GM21528 (cell line): ENCODE data around the gene USP8.

ENCODE experiments used
- ATAC-seq: cut with Tn5 transposase; IDR thresholded peaks from one replicate; pipeline ENCODE4 v1.9.1; 2021; ENCODE audit warnings: mild to moderate bottlenecking, moderate library complexity; ENCODE audit not compliant: unreplicated experiment, low FRiP score

Gene USP8

DNA sequence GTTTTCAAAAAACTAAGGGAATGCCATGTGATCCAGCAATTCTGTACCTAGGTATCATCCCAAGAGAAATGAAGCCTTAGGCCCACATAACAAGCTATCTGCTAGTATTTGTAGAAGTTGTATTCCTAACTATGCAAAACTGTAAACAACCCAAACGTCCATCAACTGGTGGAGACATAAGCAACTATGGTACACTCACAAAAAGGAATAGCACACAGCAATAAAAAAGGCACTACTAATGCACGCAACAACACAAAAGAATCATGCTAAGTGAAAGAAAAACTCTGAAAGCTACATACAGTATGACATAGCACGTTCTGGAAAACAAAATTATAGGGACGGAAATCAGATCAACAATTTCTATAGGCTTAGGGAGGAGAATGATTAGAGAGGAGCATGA is 107.0 kb downstream of the USP8 start:
- no peak for ATAC-seq

GRCh38 chr15:50531766-50532165 is 107.6 kb downstream of the USP8 start:
- no peak for ATAC-seq

DNA sequence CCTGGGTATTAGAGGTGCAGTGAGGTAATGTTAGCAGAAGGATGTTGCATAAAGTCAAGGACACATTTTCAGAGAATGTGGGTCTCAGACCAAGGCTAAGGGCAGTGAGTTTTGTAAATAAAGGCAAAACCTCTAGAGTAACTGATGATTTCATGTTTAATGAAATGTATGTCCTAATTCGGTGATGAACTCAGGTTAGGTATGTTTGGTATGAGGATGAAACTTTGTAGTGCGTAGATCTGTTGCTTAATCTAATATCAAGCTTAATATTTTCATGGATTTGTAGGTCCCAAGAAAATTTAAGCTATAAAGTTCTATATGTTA is 118.6 kb downstream of the USP8 start:
- no peak for ATAC-seq

GRCh38 chr15:50543556-50543955 is 119.4 kb downstream of the USP8 start:
- no peak for ATAC-seq

- no peak for ATAC-seq
Observed at GRCh38 chr15:50544368-50544767, 120.2 kb downstream of the USP8 start.

GRCh38 chr15:50546566-50546965 is 122.4 kb downstream of the USP8 start, which contains the start of gene USP50:
TSS of gene USP50 (minus strand) at chr15:50546666. CDS start at chr15:50546525, 141 bp downstream.
- ATAC-seq, result no peak

DNA sequence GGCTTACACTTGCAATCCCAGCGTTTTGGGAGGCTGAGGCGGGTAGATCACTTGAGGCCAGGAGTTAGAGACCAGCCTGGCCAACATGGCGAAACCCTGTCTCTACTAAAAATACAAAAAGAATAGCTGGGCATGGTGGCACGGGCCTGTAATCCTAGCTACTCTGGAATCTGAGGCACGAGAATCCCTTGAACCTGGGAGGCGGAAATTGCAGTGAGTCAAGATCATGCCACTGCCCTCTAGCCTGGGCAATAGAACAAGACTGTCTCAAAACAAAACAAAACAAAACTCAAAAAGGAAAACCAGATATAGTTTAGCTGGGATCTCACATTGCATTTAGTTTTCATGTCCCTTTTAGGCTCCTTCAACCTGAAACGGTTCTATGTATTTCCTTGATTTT is 125.1 kb downstream of the USP8 start:
- no peak for ATAC-seq

- ATAC-seq, result no peak
Observed at GRCh38 chr15:50552238-50552637, 128.0 kb downstream of the USP8 start.

- ATAC-seq, result no peak
Observed at GRCh38 chr15:50556642-50557371, 132.6 kb downstream of the USP8 start.

DNA sequence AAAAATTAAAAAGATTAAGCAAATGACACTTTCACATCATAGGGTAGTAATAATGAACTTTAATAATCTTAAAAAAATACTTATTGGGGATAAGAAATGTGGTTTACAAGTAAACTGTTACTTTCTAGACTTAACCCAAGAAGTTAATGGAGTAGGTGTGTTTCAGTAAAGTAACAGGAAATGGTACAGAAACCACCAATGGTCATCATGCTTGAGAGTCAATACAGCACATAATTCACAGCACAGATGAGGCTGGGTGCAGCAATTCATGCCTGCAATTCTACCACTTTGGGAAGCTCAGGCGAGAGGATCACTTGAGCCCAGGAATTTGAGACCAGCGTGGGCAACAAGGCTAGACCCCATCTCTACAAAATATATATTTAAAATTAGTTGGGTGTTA is 133.8 kb downstream of the USP8 start:
- no peak for ATAC-seq

- ATAC-seq, result no peak
Observed at GRCh38 chr15:50562735-50563640, 138.8 kb downstream of the USP8 start.

GRCh38 chr15:50563756-50564155 is 139.6 kb downstream of the USP8 start:
- ATAC-seq, result no peak
